MCF 10A (cell line): ENCODE measurements around the gene ACER2. TPM values are rescaled to one million over a fixed set of nuclear protein-coding genes. Genes with fewer than 3 reads are reported as not detected.

Experiments used
- BruUV-seq: library from RNA; stranded (reverse); fragments of 400-500 nt; replicated peaks from 2 replicates; lab custom pipeline; 2021; lab: Mats Ljungman, UMichigan
- CTCF ChIA-PET: fragments of 300-600 bp; sonication (Branson Sonifier 250); formaldehyde crosslinking; extraction: SDS; loops from one replicate; lab custom pipeline; 2021; ENCODE audit warnings: antibody characterized with exemption, inconsistent platforms; lab: Yijun Ruan, JAX
- POLR2A ChIA-PET: fragments of 300-600, 350-650 bp; sonication (Branson Sonifier 250); formaldehyde crosslinking; extraction: SDS; loops from one replicate; lab custom pipeline; 2020; ENCODE audit warnings: antibody characterized with exemption, inconsistent platforms; lab: Yijun Ruan, JAX
- DNase-seq: peaks from one replicate; pipeline ENCODE4 v3.0.0-alpha.2; 2018; ENCODE audit not compliant: unreplicated experiment
- H3K27ac Mint-ChIP-seq: one replicate; pipeline ENCODE4 v1.8.0; 2022; ENCODE audit warnings: mild to moderate bottlenecking, low read depth, mixed read lengths; ENCODE audit not compliant: unreplicated experiment
- H3K27me3 Mint-ChIP-seq: one replicate; pipeline ENCODE4 v1.8.0; 2022; ENCODE audit warnings: mixed read lengths; ENCODE audit not compliant: insufficient read depth, unreplicated experiment
- H3K36me3 Mint-ChIP-seq: one replicate; pipeline ENCODE4 v1.8.0; 2022; ENCODE audit warnings: mild to moderate bottlenecking, moderate library complexity, mixed read lengths; ENCODE audit not compliant: insufficient read depth, unreplicated experiment
- H3K4me1 Mint-ChIP-seq: one replicate; pipeline ENCODE4 v1.8.0; 2022; ENCODE audit warnings: mixed read lengths; ENCODE audit not compliant: insufficient read depth, unreplicated experiment
- H3K4me3 Mint-ChIP-seq: one replicate; pipeline ENCODE4 v1.8.0; 2022; ENCODE audit warnings: mild to moderate bottlenecking, moderate library complexity, mixed read lengths; ENCODE audit not compliant: unreplicated experiment
- H3K9me3 Mint-ChIP-seq: one replicate; pipeline ENCODE4 v1.8.0; 2022; ENCODE audit warnings: mixed read lengths; ENCODE audit not compliant: unreplicated experiment
- CTCF ChIP-seq: fragments of 200-600 bp; IDR thresholded peaks from one replicate; pipeline ENCODE4 v1.8.0; 2022; ENCODE audit warnings: antibody characterized with exemption, mild to moderate bottlenecking; ENCODE audit not compliant: unreplicated experiment
- intact Hi-C: fragments of 100-400 bp; cut with micrococcal nuclease; formaldehyde crosslinking; loops from 2 replicates; pipeline ENCODE4 v1.14.1; 2022
- total RNA-seq: library from RNA; stranded (reverse); gene quantifications from 2 replicates; pipeline ENCODE4 v1.2.3, GENCODE V29; 2022

ACER2 gene
- total RNA-seq, 1 experiment from 2014 or later, result 3.2 TPM

- no peak for DNase-seq
- H3K27me3 Mint-ChIP-seq, result peaks cover 10% of the 10 kb centered on the region
- peaks cover 8% of the 10 kb centered on the region for H3K4me1 Mint-ChIP-seq
- no peak for TF ChIP-seq CTCF
- intact Hi-C loops, result no loop called here
- H3K9me3 Mint-ChIP-seq, result no peaks in the 10 kb centered on the region
- CTCF ChIA-PET, result interaction anchor here (1.2 to 5.2 kb wide), 4 partner anchors 11 to 456 kb away, joined by 3 to 61 read pairs (median 14); no protein-coding TSS in a partner anchor
- POLR2A ChIA-PET, result no interaction called here
- no peaks in the 10 kb centered on the region for H3K36me3 Mint-ChIP-seq
- no peak overlapping the region for H3K27ac Mint-ChIP-seq
- no TSS peak for BruUV-seq
- H3K4me3 Mint-ChIP-seq, result no peak overlapping the region
These were observed 57.5 kb downstream of the ACER2 start for GRCh38 chr9:19466280-19466639.

- no peak for TF ChIP-seq CTCF
- no peak for DNase-seq
- POLR2A ChIA-PET, result no interaction called here
- no peak overlapping the region for H3K4me3 Mint-ChIP-seq
- H3K4me1 Mint-ChIP-seq, result peaks cover 11% of the 10 kb centered on the region
- no peaks in the 10 kb centered on the region for H3K9me3 Mint-ChIP-seq
- BruUV-seq, result no TSS peak
- H3K27me3 Mint-ChIP-seq, result peaks cover 21% of the 10 kb centered on the region
- H3K27ac Mint-ChIP-seq, result no peak overlapping the region
- H3K36me3 Mint-ChIP-seq, result no peaks in the 10 kb centered on the region
- CTCF ChIA-PET, result no interaction called here
- intact Hi-C loops, result no loop called here
These were observed 60.5 kb downstream of the ACER2 start for GRCh38 chr9:19469271-19469670.

GRCh38 chr9:19470567-19470966 lies 61.8 kb downstream of the ACER2 start:
- ChIA-PET POLR2A (interaction anchor here (1.0 kb wide), 1 partner anchor 12 kb away, joined by 3 read pairs; no protein-coding TSS in a partner anchor), CTCF (interaction anchor here (0.6 to 1.8 kb wide), 11 partner anchors 8 to 652 kb away, joined by 3 to 8 read pairs (median 3); no protein-coding TSS in a partner anchor)
- Mint-ChIP-seq H3K4me1 (peaks cover 7% of the 10 kb centered on the region), H3K9me3 (no peaks in the 10 kb centered on the region), H3K36me3 (no peaks in the 10 kb centered on the region), H3K4me3 (no peak overlapping the region), H3K27me3 (peaks cover 34% of the 10 kb centered on the region), H3K27ac (no peak overlapping the region)
- intact Hi-C loops, result no loop called here
- no peak for DNase-seq
- no peak for TF ChIP-seq CTCF
- BruUV-seq, result no TSS peak

GRCh38 chr9:19470981-19471650 lies 62.3 kb downstream of the ACER2 start:
- no peak for TF ChIP-seq CTCF
- H3K27me3 Mint-ChIP-seq, result peaks cover 38% of the 10 kb centered on the region
- BruUV-seq, result no TSS peak
- H3K27ac Mint-ChIP-seq, result no peak overlapping the region
- intact Hi-C loops, result no loop called here
- CTCF ChIA-PET, result interaction anchor here (0.6 to 1.8 kb wide), 16 partner anchors 9 to 1944 kb away, joined by 3 to 8 read pairs (median 3); no protein-coding TSS in a partner anchor
- no peak overlapping the region for H3K4me3 Mint-ChIP-seq
- no peaks in the 10 kb centered on the region for H3K9me3 Mint-ChIP-seq
- DNase-seq, result no peak
- H3K36me3 Mint-ChIP-seq, result no peaks in the 10 kb centered on the region
- POLR2A ChIA-PET, result interaction anchor here (1.0 kb wide), 1 partner anchor 11 kb away, joined by 3 read pairs; no protein-coding TSS in a partner anchor
- peaks cover 7% of the 10 kb centered on the region for H3K4me1 Mint-ChIP-seq
